Upper lobe of left lung (tissue), 4 donors: ENCODE data around the gene RC3H2.

Source experiments
- EP300 ChIP-seq, 4 donors: sonication (generic); formaldehyde crosslinking; IDR thresholded peaks; one replicate each; pipeline ENCODE4 v1.5.1; 2017; ENCODE audit warnings: antibody characterized with exemption in 4 of 4, control low read depth in 2 of 4
- POLR2A ChIP-seq, 4 donors: fragments of 450-650 bp; IDR thresholded peaks; one replicate each; pipeline ENCODE4 v1.5.1; 2016 to 2017; ENCODE audit warnings: antibody characterized with exemption in 4 of 4, mild to moderate bottlenecking in 2 of 4
- POLR2AphosphoS5 ChIP-seq, 2 donors: sonication (generic); formaldehyde crosslinking; IDR thresholded peaks; one replicate each; pipeline ENCODE4 v1.5.1; 2017; ENCODE audit warnings: antibody characterized with exemption in 2 of 2
- TF ChIP-seq, protein P1 (sequence below), 6 experiments: fragments of 450-650 bp in 4 of 6; fragments of 200-600 bp in 2 of 6; sonication (generic) in 2 of 6; IDR thresholded peaks; one replicate each; pipeline ENCODE4 v1.5.1; 2016 to 2019; ENCODE audit warnings: antibody characterized with exemption in 6 of 6

GRCh38 chr9:122857815-122858214 lies 47.3 kb downstream of the RC3H2 start:
- TF ChIP-seq, protein P1, sequence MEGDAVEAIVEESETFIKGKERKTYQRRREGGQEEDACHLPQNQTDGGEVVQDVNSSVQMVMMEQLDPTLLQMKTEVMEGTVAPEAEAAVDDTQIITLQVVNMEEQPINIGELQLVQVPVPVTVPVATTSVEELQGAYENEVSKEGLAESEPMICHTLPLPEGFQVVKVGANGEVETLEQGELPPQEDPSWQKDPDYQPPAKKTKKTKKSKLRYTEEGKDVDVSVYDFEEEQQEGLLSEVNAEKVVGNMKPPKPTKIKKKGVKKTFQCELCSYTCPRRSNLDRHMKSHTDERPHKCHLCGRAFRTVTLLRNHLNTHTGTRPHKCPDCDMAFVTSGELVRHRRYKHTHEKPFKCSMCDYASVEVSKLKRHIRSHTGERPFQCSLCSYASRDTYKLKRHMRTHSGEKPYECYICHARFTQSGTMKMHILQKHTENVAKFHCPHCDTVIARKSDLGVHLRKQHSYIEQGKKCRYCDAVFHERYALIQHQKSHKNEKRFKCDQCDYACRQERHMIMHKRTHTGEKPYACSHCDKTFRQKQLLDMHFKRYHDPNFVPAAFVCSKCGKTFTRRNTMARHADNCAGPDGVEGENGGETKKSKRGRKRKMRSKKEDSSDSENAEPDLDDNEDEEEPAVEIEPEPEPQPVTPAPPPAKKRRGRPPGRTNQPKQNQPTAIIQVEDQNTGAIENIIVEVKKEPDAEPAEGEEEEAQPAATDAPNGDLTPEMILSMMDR (IDR thresholded peaks at IDR 0.05), result no peak
- TF ChIP-seq EP300 (IDR thresholded peaks at IDR 0.05), result no peak
- no peak for TF ChIP-seq POLR2A (IDR thresholded peaks at IDR 0.05)
- TF ChIP-seq POLR2AphosphoS5 (IDR thresholded peaks at IDR 0.05), result no peak
